Measurements from ENCODE around the gene VAX1.
A peak's percentile ranks its signal among the peaks of the same experiment; 100 is the strongest.

The VAX1 gene

GRCh38 chr10:117166418-117167345 lies 28.6 kb upstream of the VAX1 start:
- ATAC-seq: no peak
- no peak for TF ChIP-seq CSDC2 (CRISPR knock-in tag; IDR thresholded peaks at IDR 0.05)
- no peak for TF ChIP-seq ZNF8 (CRISPR knock-in tag; IDR thresholded peaks at IDR 0.05)
- no peak for TF ChIP-seq TSHZ2 (CRISPR knock-in tag; IDR thresholded peaks at IDR 0.05)
- no peak for TF ChIP-seq CREB5 (CRISPR knock-in tag; IDR thresholded peaks at IDR 0.05; ENCODE audit: low read depth)
- TF ChIP-seq PATZ1 (CRISPR knock-in tag; IDR thresholded peaks at IDR 0.05; ENCODE audit: borderline replicate concordance): no peak
- no peak for TF ChIP-seq SNAI2 (CRISPR knock-in tag; IDR thresholded peaks at IDR 0.05)
- TF ChIP-seq CSRNP3 (CRISPR knock-in tag; IDR thresholded peaks at IDR 0.05): no peak
- TF ChIP-seq ZNF565 (CRISPR knock-in tag; conservative IDR thresholded peaks at IDR 0.05; ENCODE audit: low read depth): no peak
- TF ChIP-seq TOX (CRISPR knock-in tag; IDR thresholded peaks at IDR 0.05; ENCODE audit: borderline replicate concordance): no peak
- TF ChIP-seq PPARA (CRISPR knock-in tag; IDR thresholded peaks at IDR 0.05; ENCODE audit: borderline replicate concordance): no peak
- no peak for TF ChIP-seq ZC3H10 (CRISPR knock-in tag; IDR thresholded peaks at IDR 0.05)
- no peak for TF ChIP-seq POU6F1 (CRISPR knock-in tag; IDR thresholded peaks at IDR 0.05; ENCODE audit: borderline replicate concordance, low read depth)
- TF ChIP-seq ISL1 (CRISPR knock-in tag; IDR thresholded peaks at IDR 0.05): no peak
- no peak for TF ChIP-seq ZFP3 (CRISPR knock-in tag; IDR thresholded peaks at IDR 0.05)

- TF ChIP-seq RARB (CRISPR knock-in tag; IDR thresholded peaks at IDR 0.05) (no peak), CSDC2 (CRISPR knock-in tag; IDR thresholded peaks at IDR 0.05) (no peak), ESRRG (CRISPR knock-in tag; IDR thresholded peaks at IDR 0.05) (no peak), ZNF8 (CRISPR knock-in tag; IDR thresholded peaks at IDR 0.05) (no peak), TSHZ2 (CRISPR knock-in tag; IDR thresholded peaks at IDR 0.05) (no peak), TOX (CRISPR knock-in tag; IDR thresholded peaks at IDR 0.05; ENCODE audit: borderline replicate concordance) (no peak), TCF4 (CRISPR knock-in tag; IDR thresholded peaks at IDR 0.05; ENCODE audit: borderline replicate concordance) (no peak), ZNF565 (CRISPR knock-in tag; conservative IDR thresholded peaks at IDR 0.05; ENCODE audit: low read depth) (no peak), SNAI2 (CRISPR knock-in tag; IDR thresholded peaks at IDR 0.05) (no peak)
- peak; percentile 81 for ATAC-seq
These were observed 27.7 kb upstream of the VAX1 start for GRCh38 chr10:117165538-117166417.
